H9 (cell line): ENCODE data around the gene GGNBP2. TPM values are rescaled to one million over a fixed set of nuclear protein-coding genes. Genes with fewer than 3 reads are reported as not detected.

Experiments used
- DNase-seq: peaks from one replicate; pipeline ENCODE4 v3.0.0-alpha.2; 2017
- H2AFZ ChIP-seq: one replicate; pipeline ENCODE4 v1.6.1; 2013; ENCODE audit warnings: mild to moderate bottlenecking, low read length, control low read depth, moderate library complexity
- H2AK5ac ChIP-seq: 2 replicates; pipeline ENCODE4 v1.6.1; 2013; ENCODE audit warnings: low read length, control low read depth, mixed read lengths; ENCODE audit not compliant: insufficient read length
- H2BK120ac ChIP-seq: one replicate; pipeline ENCODE4 v1.6.1; 2013; ENCODE audit warnings: low read depth, mild to moderate bottlenecking, low read length, control low read depth, inconsistent platforms; ENCODE audit not compliant: poor library complexity, severe bottlenecking
- H2BK12ac ChIP-seq: 2 replicates; pipeline ENCODE4 v1.6.1; 2013; ENCODE audit warnings: low read length, control low read depth, mixed read lengths, low read depth; ENCODE audit not compliant: insufficient read length
- H2BK15ac ChIP-seq: 2 replicates; pipeline ENCODE4 v1.6.1; 2013; ENCODE audit warnings: low read depth, low read length, control low read depth
- H2BK20ac ChIP-seq: one replicate; pipeline ENCODE4 v1.6.1; 2013; ENCODE audit warnings: low read depth, mild to moderate bottlenecking, low read length, control low read depth, inconsistent platforms; ENCODE audit not compliant: poor library complexity, severe bottlenecking
- H2BK5ac ChIP-seq: 2 replicates; pipeline ENCODE4 v1.6.1; 2013; ENCODE audit warnings: low read length, control low read depth, mixed read lengths; ENCODE audit not compliant: insufficient read length
- H3K14ac ChIP-seq: 2 replicates; pipeline ENCODE4 v1.6.1; 2013; ENCODE audit warnings: low read length, control low read depth; ENCODE audit not compliant: insufficient read depth
- H3K18ac ChIP-seq: 2 replicates; pipeline ENCODE4 v1.6.1; 2013; ENCODE audit warnings: low read depth, mild to moderate bottlenecking, mixed read lengths, low read length, control low read depth; ENCODE audit not compliant: insufficient read length
- H3K23ac ChIP-seq: 2 replicates; pipeline ENCODE4 v1.6.1; 2013; ENCODE audit warnings: low read length, control low read depth, mixed read lengths, low read depth; ENCODE audit not compliant: insufficient read length
- H3K23me2 ChIP-seq: 2 replicates; pipeline ENCODE4 v1.6.1; 2013; ENCODE audit warnings: low read depth, mild to moderate bottlenecking, mixed read lengths, low read length, control low read depth; ENCODE audit not compliant: insufficient read length, poor library complexity, severe bottlenecking
- H3K27ac ChIP-seq: 2 replicates; pipeline ENCODE4 v1.5.1; 2013; ENCODE audit warnings: low read length, control low read depth, mixed read lengths, low read depth; ENCODE audit not compliant: insufficient read length
- H3K27me3 ChIP-seq: 2 replicates; pipeline ENCODE4 v1.6.1; 2013; ENCODE audit warnings: low read length, control low read depth, inconsistent platforms; ENCODE audit not compliant: insufficient read depth
- H3K4ac ChIP-seq: 2 replicates; pipeline ENCODE4 v1.6.1; 2013; ENCODE audit warnings: low read depth, mild to moderate bottlenecking, control low read depth, inconsistent platforms, low read length, moderate library complexity
- H3K4me1 ChIP-seq: 2 replicates; pipeline ENCODE4 v1.6.1; 2013; ENCODE audit warnings: low read length, control low read depth, inconsistent platforms; ENCODE audit not compliant: insufficient read depth
- H3K4me2 ChIP-seq: 2 replicates; pipeline ENCODE4 v1.6.1; 2013; ENCODE audit warnings: low read length, control low read depth, mixed read lengths; ENCODE audit not compliant: insufficient read length, insufficient read depth
- H3K56ac ChIP-seq: 2 replicates; pipeline ENCODE4 v1.6.1; 2013; ENCODE audit warnings: low read depth, mild to moderate bottlenecking, mixed read lengths, low read length, control low read depth; ENCODE audit not compliant: insufficient read length
- H3K79me1 ChIP-seq: 2 replicates; pipeline ENCODE4 v1.6.1; 2013; ENCODE audit warnings: low read depth, mild to moderate bottlenecking, moderate library complexity, low read length, control low read depth, inconsistent platforms; ENCODE audit not compliant: insufficient read depth, poor library complexity, severe bottlenecking
- H3K79me2 ChIP-seq: 2 replicates; pipeline ENCODE4 v1.6.1; 2013; ENCODE audit warnings: low read length, control low read depth, inconsistent platforms; ENCODE audit not compliant: insufficient read depth
- H3K9ac ChIP-seq: 2 replicates; pipeline ENCODE4 v1.6.1; 2013; ENCODE audit warnings: low read length, control low read depth, mixed read lengths; ENCODE audit not compliant: insufficient read length; ENCODE audit errors: extremely low read depth
- H3K9me3 ChIP-seq: one replicate; pipeline ENCODE4 v1.6.1; 2013; ENCODE audit warnings: low read depth, low read length, inconsistent platforms; ENCODE audit not compliant: control insufficient read depth
- H3T11ph ChIP-seq: one replicate; pipeline ENCODE4 v1.6.1; 2013; ENCODE audit warnings: mild to moderate bottlenecking, low read length, control low read depth, inconsistent platforms
- H4K20me1 ChIP-seq: one replicate; pipeline ENCODE4 v1.6.1; 2013; ENCODE audit not compliant: control insufficient read depth, insufficient read length, insufficient read depth
- H4K5ac ChIP-seq: 2 replicates; pipeline ENCODE4 v1.6.1; 2013; ENCODE audit warnings: low read depth, mild to moderate bottlenecking, mixed read lengths, low read length, control low read depth; ENCODE audit not compliant: insufficient read length
- H4K8ac ChIP-seq: replicated peaks from 2 replicates; pipeline ENCODE4 v1.6.1; 2013; ENCODE audit warnings: low read length, control low read depth, mixed read lengths, low read depth; ENCODE audit not compliant: insufficient read length
- H4K91ac ChIP-seq: 2 replicates; pipeline ENCODE4 v1.6.1; 2013; ENCODE audit warnings: low read depth, mild to moderate bottlenecking, moderate library complexity, mixed read lengths, low read length, control low read depth; ENCODE audit not compliant: insufficient read length
- H3K27ac Mint-ChIP-seq, 3 experiments: 2 replicates in 2 of 3; 3 replicates in 1 of 3; pipeline ENCODE4 v1.8.0; 2020 to 2021; ENCODE audit warnings: mixed read lengths in 3 of 3, mild to moderate bottlenecking in 1 of 3, moderate library complexity in 1 of 3
- H3K27me3 Mint-ChIP-seq: 2 replicates; pipeline ENCODE4 v1.8.0; 2021; ENCODE audit warnings: low read depth, mild to moderate bottlenecking, moderate library complexity, mixed read lengths
- H3K36me3 Mint-ChIP-seq, 3 experiments: 2 replicates in 2 of 3; 3 replicates in 1 of 3; pipeline ENCODE4 v1.8.0; 2020 to 2021; ENCODE audit warnings: low read depth in 3 of 3, mixed read lengths in 3 of 3; ENCODE audit not compliant: insufficient read depth in 1 of 3
- H3K4me1 Mint-ChIP-seq, 2 experiments: 2 replicates each; pipeline ENCODE4 v1.8.0; 2020; ENCODE audit warnings: mixed read lengths in 2 of 2
- H3K4me3 Mint-ChIP-seq, 2 experiments: 2 replicates in 1 of 2; 3 replicates in 1 of 2; pipeline ENCODE4 v1.8.0; 2020 to 2021; ENCODE audit warnings: mild to moderate bottlenecking in 2 of 2, mixed read lengths in 2 of 2, moderate library complexity in 1 of 2
- H3K9me3 Mint-ChIP-seq, 2 experiments: 2 replicates in 1 of 2; 3 replicates in 1 of 2; pipeline ENCODE4 v1.8.0; 2020; ENCODE audit warnings: mild to moderate bottlenecking in 2 of 2, mixed read lengths in 2 of 2, moderate library complexity in 1 of 2
- CTCF ChIP-seq: fragments of 200-600 bp; sonication (generic); conservative IDR thresholded peaks from 3 replicates; pipeline ENCODE4 v1.8.0; 2021; ENCODE audit warnings: antibody characterized with exemption, mild to moderate bottlenecking
- WGBS: extraction: QIAGEN DNeasy Blood & Tissue Kit; methylation state at CpG from one replicate; pipeline ENCODE4 v1.1.7; 2013; ENCODE audit warnings: missing lambda C conversion rate, low lambda C conversion rate, mixed read lengths; ENCODE audit not compliant: insufficient read length; ENCODE audit errors: extremely low coverage; 5-methylcytosine and 5-hydroxymethylcytosine counted together
- total RNA-seq: library from RNA; stranded (reverse); gene quantifications from 2 replicates; pipeline ENCODE4 v1.2.1, GENCODE V29; 2021

Gene GGNBP2
- total RNA-seq, 1 experiment from 2014 or later = 52.8 TPM

GRCh38 chr17:36627101-36627500 lies 82.4 kb downstream of the GGNBP2 start:
- Histone ChIP-seq H3K23ac (no peak overlapping the region), H4K8ac (no peak overlapping the region), H2BK12ac (no peak overlapping the region), H4K20me1 (no peaks in the 10 kb centered on the region), H3K9ac (no peak overlapping the region), H2BK5ac (no peak overlapping the region), H4K5ac (no peak overlapping the region), H3K27me3 (no peaks in the 10 kb centered on the region), H3K4me1 (no peaks in the 10 kb centered on the region), H2BK120ac (no peak overlapping the region), H2AK5ac (no peak overlapping the region), H2BK20ac (no peak overlapping the region), H3T11ph (no peak overlapping the region), H3K4ac (no peak overlapping the region), H3K18ac (no peak overlapping the region), H3K23me2 (no peaks in the 10 kb centered on the region), H3K79me1 (no peaks in the 10 kb centered on the region), H3K27ac (no peak overlapping the region), H3K4me2 (no peak overlapping the region), H3K56ac (no peak overlapping the region), H2AFZ (no peak overlapping the region), H2BK15ac (no peak overlapping the region), H3K9me3 (no peaks in the 10 kb centered on the region), H4K91ac (no peak overlapping the region), H3K14ac (no peak overlapping the region), H3K79me2 (no peaks in the 10 kb centered on the region)
- Mint-ChIP-seq H3K27ac (no peak overlapping the region; a peak in 1 of 7 replicates), H3K4me1 (peaks cover 6 to 41% of the 10 kb centered on the region in 2 experiments), H3K27me3 (peaks cover 21% of the 10 kb centered on the region), H3K36me3 (no peaks in the 10 kb centered on the region; a peak in 1 of 7 replicates), H3K4me3 (no peak overlapping the region; a peak in 1 of 5 replicates), H3K9me3 (no peaks in the 10 kb centered on the region)
- no peak for TF ChIP-seq CTCF
- peak; percentile 61 for DNase-seq
- no CpG with 5 or more reads among the region's 12 CpGs for WGBS
